ENCODE data around the gene UPF2.

- TF ChIP-seq MXI1 (conservative IDR thresholded peaks at IDR 0.05; ENCODE audit: poor library complexity, severe bottlenecking), result no peak
- no peak for TF ChIP-seq CTCF (IDR thresholded peaks at IDR 0.05; ENCODE audit: poor library complexity, severe bottlenecking)
- TF ChIP-seq EZH2 (IDR thresholded peaks at IDR 0.05; ENCODE audit: borderline replicate concordance, insufficient read depth, low read length, poor library complexity, severe bottlenecking), result no peak
- TF ChIP-seq POLR2AphosphoS5 (IDR thresholded peaks at IDR 0.05), result no peak
- no peak for TF ChIP-seq EP300 (conservative IDR thresholded peaks at IDR 0.05; ENCODE audit: poor library complexity, severe bottlenecking)
- no peak for TF ChIP-seq RAD21 (conservative IDR thresholded peaks at IDR 0.05)
- TF ChIP-seq TAF1 (IDR thresholded peaks at IDR 0.05; ENCODE audit: low read depth), result no peak
- TF ChIP-seq SMC3 (conservative IDR thresholded peaks at IDR 0.05; ENCODE audit: poor library complexity), result no peak
These were observed 28.7 kb downstream of the UPF2 start for GRCh38 chr10:12013926-12014325.
